HG03045 (cell line): Measurements from ENCODE around the gene NLK.
"Not testable (repeated sequence)": the region's sequence is repeated elsewhere in the genome, so short reads cannot be mapped to it uniquely, and the experiment has no call there.

ENCODE experiments used
- ATAC-seq: cut with Tn5 transposase; IDR thresholded peaks from one replicate; pipeline ENCODE4 v1.9.1; 2021; ENCODE audit warnings: mild to moderate bottlenecking, moderate library complexity; ENCODE audit not compliant: unreplicated experiment

NLK gene

DNA sequence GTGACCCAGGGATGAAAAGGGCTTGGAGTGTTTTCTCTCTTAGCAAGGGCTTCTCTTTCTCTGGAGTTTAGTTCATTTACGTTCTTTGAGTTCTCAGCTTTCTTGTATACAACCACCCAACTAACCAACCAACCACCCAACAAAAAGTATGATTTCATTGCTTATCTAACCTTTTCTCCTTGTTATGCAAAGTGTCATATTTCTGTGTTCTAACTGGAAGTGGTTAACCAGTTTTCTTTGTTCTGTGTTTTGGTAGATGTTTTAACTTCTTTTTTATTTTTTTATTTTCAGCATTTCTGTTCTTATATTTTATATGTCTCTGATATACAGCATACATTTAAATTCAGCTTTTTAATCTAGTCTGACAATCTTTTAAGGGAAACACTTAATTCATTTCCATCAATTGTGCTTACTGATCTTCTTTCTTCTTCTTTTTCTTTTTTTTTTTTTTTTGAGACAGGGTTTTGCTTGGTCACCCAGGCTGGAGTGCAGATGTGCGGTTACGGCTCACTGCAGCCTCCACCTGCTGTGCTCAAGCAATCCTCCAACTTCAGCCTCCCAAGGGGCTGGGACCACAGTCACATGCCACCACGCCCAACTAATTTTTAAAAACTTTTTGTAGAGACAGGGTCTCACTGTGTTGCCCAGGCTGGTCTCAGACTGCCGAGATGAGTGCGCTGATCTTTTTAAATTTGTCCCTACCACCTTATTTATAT is 29.6 kb downstream of the NLK start:
- no peak for ATAC-seq

DNA sequence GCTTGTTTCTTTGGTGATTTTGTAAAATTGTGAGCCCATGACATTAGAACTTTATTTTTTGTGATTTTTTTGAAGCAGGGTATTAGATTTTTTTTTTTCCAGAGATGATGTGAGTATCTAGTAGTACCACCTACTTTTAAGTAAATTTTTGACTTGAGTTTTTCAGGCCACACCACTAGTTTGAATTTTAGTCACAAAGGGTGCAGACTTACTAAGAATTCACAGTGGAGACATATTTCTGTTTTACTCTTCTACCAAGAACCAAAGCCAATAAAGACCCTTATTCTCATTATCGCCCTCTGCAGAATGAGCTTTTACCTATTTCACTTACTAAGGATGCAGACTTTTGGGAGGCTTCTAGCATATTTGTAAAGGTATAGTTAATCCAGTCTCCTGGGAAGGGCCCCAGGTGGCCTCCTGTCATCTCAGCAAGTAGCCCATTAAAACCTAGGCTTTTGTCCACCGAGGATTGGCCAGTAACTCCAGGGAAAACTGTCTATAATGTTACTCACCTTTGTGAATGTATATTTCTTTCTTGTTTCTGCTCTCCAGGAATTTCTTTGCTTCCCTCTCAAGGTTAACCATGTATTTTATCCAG is 30.6 kb downstream of the NLK start:
- ATAC-seq = no peak

- no peak for ATAC-seq
These were observed 31.5 kb downstream of the NLK start for GRCh38 chr17:28074010-28074409.

DNA sequence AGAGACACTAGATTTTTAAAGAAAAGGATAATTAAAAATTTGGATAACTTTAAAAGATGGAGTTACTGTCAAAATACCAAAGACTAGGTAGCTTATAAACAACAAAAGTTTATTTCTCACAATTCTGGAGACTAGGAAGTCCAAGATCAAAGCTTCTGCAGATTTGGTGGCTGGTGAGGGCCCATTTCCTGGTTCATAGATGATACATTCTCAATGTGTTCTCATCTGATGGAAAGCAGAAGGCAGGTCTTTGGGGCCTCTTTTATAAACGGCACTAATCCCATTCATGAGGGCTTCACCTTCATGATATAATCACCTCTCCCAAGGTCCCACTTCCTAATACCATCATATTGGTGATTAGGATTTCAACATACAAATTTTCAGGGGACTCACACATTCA is 33.7 kb downstream of the NLK start:
- ATAC-seq = no peak

DNA sequence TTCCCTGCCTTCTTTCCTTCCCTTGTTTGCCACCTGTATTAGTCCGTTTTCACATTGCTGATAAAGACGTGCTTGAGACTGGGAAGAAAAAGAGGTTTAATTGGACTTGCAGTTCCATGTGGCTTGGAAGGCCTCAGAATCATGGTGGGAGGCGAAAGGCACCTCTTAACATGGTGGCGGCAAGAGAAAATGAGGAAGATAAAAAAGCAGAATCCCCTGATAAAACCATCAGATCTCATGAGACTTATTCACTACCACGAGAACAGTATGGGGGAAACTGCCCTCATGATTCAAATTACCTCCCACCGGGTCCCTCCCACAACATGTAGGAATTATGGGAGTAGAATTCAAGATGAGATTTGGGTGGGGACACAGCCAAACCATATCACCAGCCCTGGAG is 34.7 kb downstream of the NLK start:
- ATAC-seq = not testable (repeated sequence)

DNA sequence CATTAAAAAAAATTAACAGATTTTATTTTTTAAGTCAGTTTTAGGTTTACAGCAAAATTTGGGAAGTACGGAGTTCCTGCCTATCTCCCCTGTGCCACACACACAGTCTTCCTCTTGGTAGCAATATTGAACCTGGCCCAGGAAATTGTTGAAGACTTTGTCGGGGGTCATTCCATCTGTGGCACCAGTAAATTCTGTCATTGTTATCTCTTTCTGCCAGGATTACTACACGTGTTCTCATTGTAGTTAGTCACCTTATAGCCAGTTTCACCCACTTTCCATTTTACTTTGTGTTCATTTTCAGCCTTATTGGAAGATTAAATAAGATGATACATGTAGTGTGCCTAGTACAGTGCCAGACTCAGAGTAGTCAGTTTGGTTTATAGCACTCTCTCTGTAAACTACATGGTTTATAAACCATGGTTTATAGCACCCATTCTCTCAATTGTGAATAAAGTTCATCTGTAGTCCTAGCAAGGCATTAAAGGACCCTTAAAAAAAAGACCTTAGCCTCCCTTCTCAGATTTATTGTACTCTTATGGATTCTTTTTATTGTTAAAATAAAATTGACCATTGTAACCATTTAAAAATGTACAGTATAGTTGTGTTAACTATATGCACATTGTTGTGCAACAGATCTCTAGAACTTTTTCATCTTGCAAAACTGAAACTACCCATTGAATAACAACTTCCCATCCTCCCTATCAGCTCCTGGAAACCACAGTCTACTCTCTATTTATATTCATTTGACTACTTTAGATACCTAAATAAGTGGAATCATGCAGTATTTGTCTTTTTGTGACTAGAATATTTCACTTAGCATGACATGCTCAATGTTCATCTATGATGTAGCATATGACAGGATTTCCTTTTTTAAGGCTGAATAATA is 36.1 kb downstream of the NLK start:
- ATAC-seq = no peak

- no peak for ATAC-seq
These were observed 39.0 kb downstream of the NLK start for GRCh38 chr17:28081467-28081866.

GRCh38 chr17:28085766-28086165 is 43.3 kb downstream of the NLK start:
- ATAC-seq = no peak

DNA sequence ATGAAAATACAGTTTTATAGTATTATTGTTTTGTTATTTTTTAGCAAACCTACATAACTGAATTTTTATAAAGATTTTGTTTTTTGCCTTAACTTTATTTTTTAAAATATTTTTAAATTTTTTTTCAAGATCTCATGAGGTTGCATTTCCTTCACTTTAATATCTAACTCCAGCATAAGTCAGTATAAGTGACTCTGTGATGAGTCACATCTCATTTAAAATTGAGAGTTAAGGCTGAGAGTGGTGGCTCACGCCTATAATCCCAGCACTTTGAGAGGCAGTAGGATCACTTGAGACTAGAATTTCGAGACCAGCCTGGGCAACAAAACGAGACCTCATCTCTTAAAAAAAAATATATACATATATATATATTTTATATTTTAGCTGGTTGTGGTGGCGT is 44.0 kb downstream of the NLK start:
- no peak for ATAC-seq

GRCh38 chr17:28087743-28088142 is 45.3 kb downstream of the NLK start:
- no peak for ATAC-seq

GRCh38 chr17:28090551-28090950 is 48.1 kb downstream of the NLK start:
- no peak for ATAC-seq

DNA sequence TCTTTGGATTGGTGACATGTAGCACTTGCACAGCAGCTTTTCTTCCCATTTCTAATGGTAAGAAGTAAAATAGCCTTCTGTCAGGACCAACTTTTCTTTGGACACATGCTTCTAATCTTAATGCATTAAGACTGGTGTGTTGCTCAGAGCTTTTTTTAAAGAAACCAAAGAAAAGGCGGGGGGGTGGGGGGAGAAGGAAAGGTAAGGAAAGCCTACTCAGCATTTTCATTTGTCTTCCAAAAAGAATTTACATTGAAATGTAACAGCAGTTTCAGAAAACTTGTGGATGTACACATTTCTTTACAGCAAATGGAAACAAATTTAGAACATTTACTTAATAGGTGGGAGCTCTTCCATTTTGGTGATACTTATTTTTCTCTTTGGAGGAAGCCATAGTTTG is 49.6 kb downstream of the NLK start:
- no peak for ATAC-seq

- ATAC-seq = no peak
These were observed 51.7 kb downstream of the NLK start for GRCh38 chr17:28093999-28094716.

- ATAC-seq = no peak
These were observed 54.3 kb downstream of the NLK start for GRCh38 chr17:28096756-28097155.

DNA sequence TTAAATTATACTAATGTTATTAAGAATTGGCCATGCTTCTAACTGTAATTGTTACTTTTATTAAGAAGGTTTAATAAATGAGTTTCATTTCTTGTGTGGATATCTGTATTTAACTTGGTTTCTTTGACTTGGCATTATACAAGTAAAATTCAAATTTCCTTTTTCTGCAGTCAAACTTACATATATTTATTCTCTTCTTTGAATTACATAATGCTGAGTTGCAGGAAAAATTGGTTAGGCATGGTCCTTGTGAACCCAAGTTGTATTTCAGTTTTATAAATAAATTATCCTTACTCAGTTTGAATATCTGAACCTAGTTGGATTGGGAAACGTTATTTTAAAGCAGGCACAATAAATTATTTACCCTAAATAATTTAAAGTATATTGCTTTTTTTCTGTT is 54.8 kb downstream of the NLK start:
- no peak for ATAC-seq

- no peak for ATAC-seq
These were observed 55.4 kb downstream of the NLK start for GRCh38 chr17:28097901-28098300.

DNA sequence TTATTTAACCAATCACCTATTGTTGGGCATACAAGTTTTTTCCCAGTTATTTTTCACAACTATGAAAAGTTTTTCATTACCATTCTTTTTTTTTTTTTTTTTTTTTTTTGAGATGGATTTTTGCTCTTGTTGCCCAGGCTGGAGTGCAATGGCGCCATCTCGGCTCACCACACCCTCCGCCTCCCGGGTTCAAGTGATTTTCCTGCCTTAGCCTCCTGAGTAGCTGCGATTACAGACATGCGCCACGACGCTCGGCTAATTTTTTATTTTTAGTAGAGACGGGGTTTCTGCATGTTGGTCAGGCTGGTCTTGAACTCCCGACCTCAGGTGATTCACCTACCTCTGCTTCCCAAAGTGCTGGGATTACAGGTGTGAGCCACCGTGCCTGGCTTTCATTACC is 56.1 kb downstream of the NLK start:
- not testable (repeated sequence) for ATAC-seq

- ATAC-seq = no peak
These were observed 57.8 kb downstream of the NLK start for GRCh38 chr17:28100251-28100650.

- ATAC-seq = no peak
These were observed 58.5 kb downstream of the NLK start for GRCh38 chr17:28100936-28101335.

DNA sequence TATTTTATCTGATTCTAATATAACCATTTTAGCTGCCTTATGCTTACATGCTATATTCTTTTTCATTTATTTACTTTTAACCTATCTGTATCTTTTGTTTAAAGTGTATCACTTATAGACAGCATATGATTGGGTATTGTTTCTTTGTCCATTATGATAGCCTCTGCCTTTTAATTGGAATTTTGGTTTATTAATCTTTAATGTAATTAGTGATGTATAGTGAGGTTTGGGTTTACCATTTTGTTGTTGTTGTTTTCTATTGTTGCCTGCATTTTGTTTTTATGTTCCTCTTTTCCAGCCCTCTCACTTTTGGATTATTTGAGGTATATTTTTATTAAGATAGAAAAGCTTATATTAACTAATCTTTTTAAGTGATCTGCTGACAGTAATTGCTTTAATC is 59.4 kb downstream of the NLK start:
- ATAC-seq = no peak

GRCh38 chr17:28105501-28105900 is 63.0 kb downstream of the NLK start:
- ATAC-seq = no peak
